Stimulated activated CD4-positive, alpha-beta T cell treated with anti-CD3 and anti-CD28 coated beads, Interleukin-15, amount 100 ng/mL, for 1 hour (primary cell): ENCODE results near the gene CREG2.
"Not testable (repeated sequence)": the region's sequence is repeated elsewhere in the genome, so short reads cannot be mapped to it uniquely, and the experiment has no call there.

Source experiments
- DNase-seq, 2 donors: peaks; one replicate each; pipeline ENCODE4 v3.0.0-alpha.2; 2020; ENCODE audit warnings: low read depth in 1 of 2, low spot score in 1 of 2

CREG2 gene

GRCh38 chr2:101348883-101349282, 38.4 kb downstream of the CREG2 start:
- no peak for DNase-seq

DNA sequence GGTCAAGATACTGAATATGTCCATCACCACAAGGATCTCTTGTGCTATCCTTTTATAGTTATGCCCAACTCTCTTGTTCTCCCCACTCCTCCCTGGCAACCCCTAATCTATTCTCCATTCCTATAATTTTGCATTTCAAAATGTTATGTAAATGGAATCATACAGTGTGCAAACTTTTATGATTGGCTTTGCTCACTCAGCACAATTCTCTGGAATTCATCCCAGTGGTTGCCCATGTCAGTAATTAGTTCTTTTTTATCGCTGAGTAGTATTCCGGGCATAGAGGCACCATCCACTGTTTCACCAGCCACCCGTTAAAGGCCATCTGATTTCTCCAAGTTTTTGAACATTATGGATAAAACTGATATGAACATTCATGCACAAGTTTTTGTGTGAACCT, 40.4 kb downstream of the CREG2 start:
- no peak for DNase-seq

GRCh38 chr2:101344137-101344536, 43.2 kb downstream of the CREG2 start:
- no peak for DNase-seq

GRCh38 chr2:101342625-101343008, 44.7 kb downstream of the CREG2 start:
- no peak for DNase-seq

DNA sequence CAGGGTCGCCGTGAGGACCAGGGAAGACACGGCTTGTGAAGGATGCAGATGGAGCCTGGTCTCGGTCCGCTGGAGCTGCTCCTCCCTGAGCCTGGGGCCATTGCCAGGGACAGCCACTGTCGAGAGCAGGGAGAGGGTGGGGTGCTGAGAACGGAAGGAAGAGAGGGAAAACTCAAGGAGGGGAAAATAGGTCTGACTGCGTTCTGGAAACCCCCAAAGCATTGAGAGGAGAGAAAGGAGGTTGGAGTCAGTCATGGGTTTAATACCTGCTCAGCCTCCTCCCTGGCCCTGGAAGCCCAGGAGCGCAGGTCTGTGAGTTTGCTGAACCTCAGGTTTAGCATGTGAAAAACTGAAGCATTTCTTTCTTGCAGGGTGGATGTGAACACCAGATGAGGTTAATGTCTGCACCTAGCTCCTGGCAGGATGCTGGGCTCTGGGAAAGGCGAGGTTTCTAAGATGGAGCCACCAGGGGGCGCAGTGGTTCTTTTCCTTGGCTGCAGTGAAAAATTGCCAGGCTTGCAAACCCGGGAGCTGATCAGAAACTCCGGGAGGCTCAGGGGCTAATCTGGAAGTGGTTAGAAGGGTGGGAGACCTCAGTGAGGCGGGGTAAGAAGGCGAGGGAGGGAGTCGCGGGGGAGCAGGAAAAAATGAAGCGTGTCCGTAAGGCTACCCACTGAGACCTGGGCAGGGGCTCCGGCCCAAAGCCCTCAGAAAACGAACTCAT, 45.2 kb downstream of the CREG2 start:
- DNase-seq: peak; percentile 47 to 58

DNA sequence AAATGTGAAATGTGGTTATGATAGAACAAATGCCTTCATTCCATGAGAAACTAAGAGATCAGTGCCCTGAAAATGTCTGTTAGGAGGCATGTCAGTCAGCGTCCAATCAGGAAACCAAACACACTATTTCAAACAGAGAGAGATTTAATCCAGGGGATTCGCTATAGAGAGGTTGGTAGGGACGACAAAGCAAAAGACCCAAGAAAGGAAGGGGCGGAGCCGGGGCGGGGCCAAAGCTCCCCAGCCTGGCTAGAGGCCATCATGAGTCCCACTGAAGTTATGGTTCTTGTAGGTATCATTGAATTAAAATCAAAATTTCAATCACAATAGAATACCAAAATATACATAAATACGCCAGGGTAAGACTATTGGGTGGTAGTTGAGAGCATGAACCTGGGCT, 45.9 kb downstream of the CREG2 start:
- peak in 1 of 2 donors; percentile 23 for DNase-seq

GRCh38 chr2:101340141-101340551, 47.2 kb downstream of the CREG2 start:
- no peak for DNase-seq

DNA sequence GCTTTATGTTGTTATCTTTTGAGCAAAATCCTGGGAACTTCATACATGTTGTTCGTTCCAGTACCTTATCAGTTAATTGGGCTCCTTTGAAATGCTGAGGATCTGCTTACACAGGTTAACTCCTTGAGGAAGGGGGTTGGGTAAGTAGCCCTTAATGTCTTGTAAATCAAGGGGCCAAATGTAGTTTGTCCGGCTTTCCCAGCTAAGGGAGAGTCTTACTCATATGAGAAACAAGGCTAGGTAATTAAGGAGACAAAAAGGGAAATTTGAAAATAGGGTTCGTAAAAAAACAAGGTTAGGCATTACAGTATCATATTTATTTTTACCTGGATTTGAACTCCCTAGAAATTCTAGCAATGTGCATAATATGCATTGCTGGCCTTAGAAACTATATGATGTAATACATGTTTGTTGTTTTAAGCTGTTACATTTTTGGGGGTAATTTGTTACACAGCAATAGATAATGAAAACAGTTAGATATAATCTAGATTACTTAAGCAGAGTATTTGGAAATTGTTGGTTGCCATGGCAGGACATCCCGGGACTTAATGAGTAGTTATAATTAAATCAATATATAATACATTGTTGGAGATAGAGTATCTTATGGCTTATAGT, 47.9 kb downstream of the CREG2 start:
- no peak for DNase-seq

- no peak for DNase-seq
These were observed 49.4 kb downstream of the CREG2 start for GRCh38 chr2:101337877-101338276.

GRCh38 chr2:101332885-101333766, 54.2 kb downstream of the CREG2 start:
- no peak for DNase-seq

- DNase-seq: no peak
These were observed 56.1 kb downstream of the CREG2 start for GRCh38 chr2:101331202-101331601.

DNA sequence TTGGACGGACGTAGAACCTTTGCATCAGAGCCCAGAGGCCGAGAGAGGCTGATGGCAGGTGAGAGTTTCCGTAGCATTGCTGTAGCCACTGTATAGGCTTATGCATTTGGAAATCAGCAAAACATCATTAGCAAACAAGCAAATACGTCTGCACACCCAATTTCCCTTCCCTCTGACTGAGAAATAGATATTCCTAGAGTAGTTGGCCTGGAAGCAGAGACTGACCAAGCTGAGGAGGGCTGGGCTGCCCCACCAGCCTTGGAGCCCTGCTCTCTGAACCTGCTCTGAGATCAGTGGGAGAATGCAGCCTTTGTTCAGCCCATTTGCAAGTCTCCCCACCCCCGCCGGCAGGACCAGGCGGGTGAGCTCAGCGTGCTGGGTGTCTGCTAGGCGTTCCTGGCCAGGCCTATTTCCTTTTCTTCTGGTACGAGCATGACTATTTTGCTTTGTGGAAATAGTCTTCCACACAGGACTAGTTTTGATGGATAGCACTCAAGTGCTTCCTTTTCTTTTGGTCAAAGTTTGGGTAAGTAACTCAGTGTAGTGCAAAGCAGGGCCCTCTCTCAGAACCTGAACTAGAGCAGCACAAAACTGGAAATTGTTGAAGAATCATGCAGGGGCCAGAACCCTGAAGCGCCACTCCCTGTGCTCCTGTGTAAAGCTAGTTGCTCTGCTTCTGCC, 56.9 kb downstream of the CREG2 start:
- DNase-seq: no peak

GRCh38 chr2:101329026-101329425, 58.3 kb downstream of the CREG2 start:
- DNase-seq: no peak

DNA sequence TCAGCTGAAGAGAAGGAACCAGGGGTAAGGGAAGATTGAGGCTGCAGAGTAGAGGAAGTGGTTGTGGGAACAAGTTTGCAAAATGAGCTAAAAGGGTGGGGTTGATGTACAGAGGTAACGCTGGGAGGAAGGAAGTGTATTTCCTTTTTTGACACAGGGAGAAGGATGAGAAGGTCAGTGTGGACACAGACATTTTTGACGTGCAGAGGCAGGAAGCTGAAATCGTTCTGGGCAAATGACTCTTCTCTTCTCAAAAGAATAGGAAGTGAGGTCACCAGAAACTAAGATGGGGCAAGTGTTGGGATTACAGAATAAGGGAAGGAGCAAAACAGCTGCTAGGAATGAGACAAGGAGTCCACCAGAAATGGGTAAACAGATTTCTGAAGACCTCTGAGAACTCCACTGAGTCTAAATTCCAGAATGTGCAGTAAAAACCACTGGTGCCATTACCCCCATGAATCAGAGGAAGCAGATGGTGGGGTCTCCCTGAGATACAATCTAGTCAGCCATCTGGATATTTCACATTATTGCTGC, 58.8 kb downstream of the CREG2 start:
- no peak for DNase-seq

DNA sequence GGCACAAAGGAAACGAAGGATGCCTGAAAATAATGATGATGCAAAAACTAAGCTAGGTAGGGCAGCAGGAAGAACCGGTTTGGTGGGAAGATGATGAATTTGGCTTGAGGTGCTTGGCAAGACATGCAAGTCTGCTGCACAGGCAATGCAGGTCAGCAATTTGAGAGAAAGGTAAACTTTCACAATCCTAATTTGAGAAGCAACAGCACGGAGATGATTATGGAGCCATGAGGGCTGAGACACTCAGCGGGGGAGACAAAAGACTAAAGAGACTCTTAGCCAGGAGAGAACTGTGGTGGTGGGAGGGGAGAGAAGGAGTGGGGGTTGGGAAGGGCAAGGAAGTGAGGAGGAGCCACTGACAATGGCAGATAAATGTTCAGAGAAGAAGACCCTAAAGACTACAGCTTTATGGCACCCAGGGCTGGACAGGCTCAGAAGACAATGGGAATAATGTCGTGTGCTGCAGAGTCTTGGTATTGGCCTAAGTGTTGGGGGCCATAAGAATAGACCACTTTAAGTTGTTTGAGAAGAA, 59.4 kb downstream of the CREG2 start:
- DNase-seq: no peak

DNA sequence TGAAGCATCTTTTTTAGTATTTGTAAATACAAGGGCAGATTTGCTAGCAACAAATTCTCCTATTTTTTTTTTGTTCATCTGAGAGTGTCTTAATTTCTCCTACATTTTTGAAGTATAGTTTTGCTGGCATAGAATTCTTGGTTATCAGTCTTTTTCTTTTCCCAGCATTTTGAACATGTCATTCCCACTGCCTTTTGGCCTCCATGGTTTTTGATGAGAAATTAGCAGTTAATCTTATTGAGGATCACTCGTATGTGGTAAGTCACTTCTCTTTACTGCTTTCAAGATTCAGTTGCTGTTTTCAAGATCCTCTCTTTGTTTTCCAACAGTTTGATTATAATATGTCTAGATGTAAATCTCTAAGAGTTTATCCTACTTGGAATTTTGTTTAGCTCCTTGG, 61.9 kb downstream of the CREG2 start:
- no peak for DNase-seq

DNA sequence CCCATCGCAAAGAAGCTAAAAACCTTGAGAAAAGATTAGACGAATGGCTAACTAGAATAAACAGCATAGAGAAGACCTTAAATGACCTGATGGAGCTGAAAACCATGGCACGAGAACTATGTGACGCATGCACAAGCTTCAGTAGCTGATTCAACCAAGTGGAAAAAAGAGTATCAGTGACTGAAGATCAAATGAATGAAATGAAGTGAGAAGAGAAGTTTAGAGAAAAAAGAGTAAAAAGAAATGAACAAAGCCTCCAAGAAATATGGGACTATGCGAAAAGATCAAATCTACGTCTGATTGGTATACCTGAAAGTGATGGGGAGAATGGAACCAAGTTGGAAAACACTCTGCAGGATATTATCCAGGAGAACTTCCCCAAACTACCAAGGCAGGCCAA, 70.7 kb downstream of the CREG2 start:
- not testable (repeated sequence) for DNase-seq

GRCh38 chr2:101311696-101312017, 75.6 kb downstream of the CREG2 start:
- no peak for DNase-seq

DNA sequence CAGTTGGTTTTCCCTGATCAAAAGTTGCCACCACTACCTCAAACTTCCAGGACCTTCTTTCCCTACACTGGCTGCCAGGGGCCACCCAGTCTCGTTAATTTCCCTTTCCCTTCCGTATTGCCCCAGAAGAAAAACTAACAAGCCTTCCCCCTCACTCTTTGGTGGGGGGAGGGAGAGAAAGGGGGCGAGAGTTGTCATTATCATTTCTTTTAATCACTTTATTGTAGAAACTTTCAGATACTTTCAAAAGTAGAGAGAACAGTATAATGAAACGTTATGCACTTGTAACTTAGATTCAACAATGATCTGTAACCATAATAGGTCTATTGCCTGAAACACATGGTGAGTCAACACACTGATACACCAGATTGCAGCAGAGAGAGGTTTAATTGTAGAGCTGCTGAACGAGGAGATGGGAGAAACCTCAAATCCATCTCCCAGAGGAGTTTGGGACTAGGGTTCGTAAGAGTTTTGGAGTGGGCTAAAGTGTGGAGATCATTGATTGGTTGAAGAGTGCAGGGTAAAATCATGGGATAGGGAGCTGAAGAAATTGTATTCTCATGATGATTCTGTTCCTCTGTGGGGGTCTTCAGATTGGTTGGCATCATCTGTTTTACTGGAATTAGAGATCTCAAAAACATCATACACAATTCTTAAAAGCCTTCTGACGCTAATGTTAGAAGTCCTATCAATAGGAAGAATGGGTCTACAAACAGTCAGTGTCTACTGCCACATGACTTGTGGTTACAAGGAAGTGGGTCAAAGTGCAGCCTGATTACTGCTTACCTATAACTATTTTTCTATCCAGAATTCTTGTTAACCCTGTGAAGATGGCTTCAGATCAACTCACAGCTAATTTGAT, 76.2 kb downstream of the CREG2 start:
- DNase-seq: no peak
